ENCODE measurements around the gene CTSC. TPM values are rescaled to one million over a fixed set of nuclear protein-coding genes. Genes with fewer than 3 reads are reported as not detected.
"Not testable (repeated sequence)": the region's sequence is repeated elsewhere in the genome, so short reads cannot be mapped to it uniquely, and the experiment has no call there.

CTSC gene
- total RNA-seq, 4 donors from 2014 or later = 24.5 to 59.0 (median 31.6) TPM

DNA sequence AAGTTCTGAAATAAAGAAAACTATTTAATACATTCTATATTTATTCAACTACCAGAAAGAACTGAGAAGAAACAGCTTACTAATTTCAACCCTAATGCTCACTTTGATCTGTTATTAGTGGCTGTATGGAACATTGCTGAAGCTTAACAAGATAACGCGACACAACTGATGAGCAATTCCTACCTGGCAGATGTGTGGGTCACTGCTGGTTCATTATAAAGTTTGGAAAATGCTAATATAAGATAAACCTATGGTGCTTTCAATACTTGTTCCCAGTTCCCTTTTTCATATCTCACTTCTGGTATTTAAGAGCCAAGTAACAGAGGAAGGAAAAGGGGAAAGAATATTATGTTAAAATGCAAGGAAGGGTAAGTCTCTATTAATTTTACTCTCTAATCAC, 10.5 kb downstream of the CTSC start:
- Histone ChIP-seq H3K4me1 (no peaks in the 10 kb centered on the region), H3K27me3 (no peaks in the 10 kb centered on the region), H3K9me3 (no peaks in the 10 kb centered on the region), H3K36me3 (no peaks in the 10 kb centered on the region), H3K4me3 (no peak overlapping the region), H3K27ac (no peak overlapping the region)
- TF ChIP-seq POLR2AphosphoS5 (IDR thresholded peaks at IDR 0.05) = no peak
- TF ChIP-seq EP300 (IDR thresholded peaks at IDR 0.05) = no peak
- TF ChIP-seq POLR2A (IDR thresholded peaks at IDR 0.05) = no peak
- no peak for TF ChIP-seq CTCF (IDR thresholded peaks at IDR 0.05)
- 73% methylated on average over 2 of the region's 2 CpGs for WGBS
- DNase-seq (ENCODE audit: low spot score in 2 of 2) = no peak

- WGBS = 79% methylated on average over 3 of the region's 3 CpGs
- Histone ChIP-seq H3K4me1 (no peaks in the 10 kb centered on the region), H3K27ac (no peak overlapping the region), H3K9me3 (no peaks in the 10 kb centered on the region), H3K4me3 (no peak overlapping the region), H3K36me3 (no peaks in the 10 kb centered on the region), H3K27me3 (no peaks in the 10 kb centered on the region)
- DNase-seq (ENCODE audit: low spot score in 2 of 2) = no peak
- no peak for TF ChIP-seq POLR2A (IDR thresholded peaks at IDR 0.05)
These were observed 11.4 kb downstream of the CTSC start for GRCh38 chr11:88326099-88326498.

DNA sequence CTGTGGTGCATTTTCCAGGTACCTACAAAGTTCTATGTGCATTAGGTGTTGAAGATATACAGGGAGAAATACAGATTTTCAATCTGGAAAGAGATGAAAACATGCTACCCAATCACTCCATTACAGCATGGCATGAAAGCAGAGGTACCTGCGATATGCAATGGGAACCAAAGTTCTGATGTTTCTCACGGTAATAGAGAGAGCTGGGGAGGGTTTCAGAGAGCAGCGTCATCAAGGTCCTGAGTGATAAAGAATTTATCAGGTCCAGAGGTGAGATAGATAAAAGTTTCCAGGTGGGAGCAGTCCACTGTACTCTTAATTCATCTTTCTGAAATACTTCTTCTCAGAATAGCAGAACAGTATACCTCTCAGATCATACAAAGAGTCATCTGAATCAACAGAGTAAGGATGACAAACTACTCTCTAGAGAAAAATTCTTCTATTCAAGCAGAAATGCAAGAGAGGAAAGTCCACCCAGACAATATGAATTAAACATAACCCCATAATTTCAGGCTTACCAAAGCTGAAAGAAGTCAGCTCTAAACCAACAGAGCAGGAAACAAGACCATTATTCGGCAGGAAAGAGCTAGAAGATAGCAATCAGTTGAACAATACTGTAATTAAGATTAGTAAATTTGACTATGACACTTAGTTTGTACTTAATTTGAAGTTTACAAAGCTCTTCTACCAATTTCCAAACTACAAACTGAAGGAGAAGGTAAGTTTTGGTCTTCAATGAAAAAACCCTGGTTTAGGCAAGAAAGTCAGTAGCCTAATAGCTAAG, 12.8 kb downstream of the CTSC start:
- Histone ChIP-seq H3K27ac (no peak overlapping the region), H3K4me3 (no peak overlapping the region), H3K36me3 (no peaks in the 10 kb centered on the region), H3K9me3 (no peaks in the 10 kb centered on the region), H3K4me1 (peaks cover 7% of the 10 kb centered on the region), H3K27me3 (no peaks in the 10 kb centered on the region)
- TF ChIP-seq POLR2A (IDR thresholded peaks at IDR 0.05) (no peak), POLR2AphosphoS5 (IDR thresholded peaks at IDR 0.05) (no peak), CTCF (IDR thresholded peaks at IDR 0.05) (no peak), EP300 (IDR thresholded peaks at IDR 0.05) (no peak)
- WGBS = 81% methylated on average over 4 of the region's 4 CpGs
- no peak for DNase-seq (ENCODE audit: low spot score in 2 of 2)

DNA sequence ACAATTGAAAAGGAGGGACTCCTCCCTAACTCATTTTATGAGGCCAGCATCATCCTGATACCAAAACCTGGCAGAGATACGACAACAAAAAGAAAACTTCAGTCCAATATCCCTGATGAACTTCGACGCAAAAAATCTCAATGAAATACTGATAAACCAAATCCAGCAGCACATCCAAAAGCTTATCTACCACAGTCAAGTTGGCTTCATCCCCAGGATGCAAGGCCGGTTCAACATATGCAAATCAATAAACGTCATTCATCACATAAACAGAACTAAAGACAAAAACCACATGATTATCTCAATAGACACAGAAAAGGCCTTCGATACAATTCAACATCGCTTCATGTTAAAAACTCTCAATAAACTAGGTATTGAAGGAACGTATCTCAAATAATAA, 14.7 kb downstream of the CTSC start:
- H3K9me3 ChIP-seq; DNase-seq (ENCODE audit: low spot score in 2 of 2); H3K36me3 ChIP-seq; H3K4me3 ChIP-seq; H3K27ac ChIP-seq; H3K27me3 ChIP-seq: not testable (repeated sequence)
- H3K4me1 ChIP-seq = peaks cover 19% of the 10 kb centered on the region
- 86% methylated on average over 8 of the region's 8 CpGs for WGBS

GRCh38 chr11:88321412-88321811, 16.1 kb downstream of the CTSC start:
- H3K36me3 ChIP-seq; DNase-seq (ENCODE audit: low spot score in 2 of 2); H3K4me3 ChIP-seq; H3K9me3 ChIP-seq; H3K27ac ChIP-seq; H3K27me3 ChIP-seq: not testable (repeated sequence)
- H3K4me1 ChIP-seq = peaks cover 25% of the 10 kb centered on the region

DNA sequence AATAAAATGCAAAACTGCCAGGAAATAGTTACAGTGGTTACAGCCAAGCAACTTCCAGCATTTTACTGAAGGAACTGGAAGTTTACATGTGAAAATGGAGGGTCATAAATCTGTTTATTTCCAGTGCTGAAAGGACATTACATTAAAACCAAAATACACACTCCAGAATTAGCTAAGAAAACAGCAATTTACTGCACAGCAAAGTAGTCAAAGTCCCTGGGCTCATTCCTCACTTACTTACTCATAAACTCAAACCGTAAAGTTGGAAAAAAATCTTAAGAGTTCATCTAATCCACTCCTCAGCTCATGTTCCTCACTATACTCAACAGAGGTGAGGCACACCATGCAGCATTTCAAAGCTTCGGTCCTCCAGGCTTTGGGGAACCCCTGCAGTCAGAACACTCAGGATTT, 17.4 kb downstream of the CTSC start:
- Histone ChIP-seq H3K9me3 (no peaks in the 10 kb centered on the region), H3K4me1 (peaks cover 33% of the 10 kb centered on the region), H3K27ac (no peak overlapping the region), H3K27me3 (no peaks in the 10 kb centered on the region), H3K4me3 (no peak overlapping the region), H3K36me3 (no peaks in the 10 kb centered on the region)
- DNase-seq (ENCODE audit: low spot score in 2 of 2) = no peak
- TF ChIP-seq POLR2A (IDR thresholded peaks at IDR 0.05) = no peak
- 54% methylated on average over 2 of the region's 2 CpGs for WGBS

- 49% methylated on average over 2 of the region's 2 CpGs for WGBS
- DNase-seq (ENCODE audit: low spot score in 2 of 2) = no peak
- Histone ChIP-seq H3K4me3 (no peak overlapping the region), H3K27me3 (no peaks in the 10 kb centered on the region), H3K27ac (no peak overlapping the region), H3K4me1 (peaks cover 33% of the 10 kb centered on the region), H3K9me3 (no peaks in the 10 kb centered on the region), H3K36me3 (no peaks in the 10 kb centered on the region)
- no peak for TF ChIP-seq POLR2A (IDR thresholded peaks at IDR 0.05)
- TF ChIP-seq POLR2AphosphoS5 (IDR thresholded peaks at IDR 0.05) = no peak
- TF ChIP-seq CTCF (IDR thresholded peaks at IDR 0.05) = no peak
- TF ChIP-seq EP300 (IDR thresholded peaks at IDR 0.05) = no peak
These were observed 19.5 kb downstream of the CTSC start for GRCh38 chr11:88318017-88318416.
